Activated CD4-positive, alpha-beta memory T cell treated with anti-CD3 and anti-CD28 coated beads, Interleukin-2, amount 10 ng/mL, durations not matched to agents 7 days and 5 days (primary cell): ENCODE data around the gene CPSF4. TPM values are rescaled to one million over a fixed set of nuclear protein-coding genes. Genes with fewer than 3 reads are reported as not detected.
"Not testable (repeated sequence)": the region's sequence is repeated elsewhere in the genome, so short reads cannot be mapped to it uniquely, and the experiment has no call there.

Experiments
- CTCF ChIA-PET: fragments of 350-600 bp; sonication (Branson Sonifier 250); formaldehyde crosslinking; loops from one replicate; lab custom pipeline; 2021; ENCODE audit warnings: antibody characterized with exemption, inconsistent platforms; lab: Charles Lee
- POLR2A ChIA-PET: fragments of 350-600 bp; sonication (Branson Sonifier 250); formaldehyde crosslinking; loops from one replicate; lab custom pipeline; 2021; ENCODE audit warnings: antibody characterized with exemption; lab: Charles Lee
- DNase-seq: peaks from one replicate; pipeline ENCODE4 v3.0.0-alpha.2; 2020
- H3K27ac Mint-ChIP-seq: one replicate; pipeline ENCODE4 v1.8.0; 2021; ENCODE audit warnings: mild to moderate bottlenecking, mixed read lengths
- H3K27me3 Mint-ChIP-seq: one replicate; pipeline ENCODE4 v1.8.0; 2021; ENCODE audit warnings: mixed read lengths
- H3K36me3 Mint-ChIP-seq: one replicate; pipeline ENCODE4 v1.8.0; 2021; ENCODE audit warnings: low read depth, mixed read lengths
- H3K4me1 Mint-ChIP-seq: one replicate; pipeline ENCODE4 v1.8.0; 2021; ENCODE audit warnings: mixed read lengths
- H3K4me3 Mint-ChIP-seq: one replicate; pipeline ENCODE4 v1.8.0; 2021; ENCODE audit warnings: mild to moderate bottlenecking, mixed read lengths
- H3K9me3 Mint-ChIP-seq: one replicate; pipeline ENCODE4 v1.8.0; 2021; ENCODE audit warnings: mixed read lengths
- total RNA-seq, 2 experiments: library from RNA; stranded (reverse); gene quantifications; one replicate each; pipeline ENCODE4 v1.2.3, GENCODE V29; 2021

Gene CPSF4
- total RNA-seq, 2 experiments from 2014 or later: 64.1 to 66.2 TPM

GRCh38 chr7:99501236-99501635, 62.5 kb downstream of the CPSF4 start:
- not testable (repeated sequence) for H3K27me3 Mint-ChIP-seq
- POLR2A ChIA-PET: interaction anchor here (2.0 to 4.1 kb wide), 8 partner anchors 25 to 123 kb away, joined by 10 to 79 read pairs (median 20); partner anchors contain the start of genes ATP5MF, BUD31, CPSF4 and FAM200A
- H3K36me3 Mint-ChIP-seq: peaks cover 45% of the 10 kb centered on the region

GRCh38 chr7:99504281-99504602, 65.5 kb downstream of the CPSF4 start:
- H3K27me3 Mint-ChIP-seq: no peaks in the 10 kb centered on the region
- H3K36me3 Mint-ChIP-seq: peaks cover 29% of the 10 kb centered on the region
- H3K27ac Mint-ChIP-seq: peak overlapping the region; percentile 96
- POLR2A ChIA-PET: interaction anchor here (0.9 to 6.3 kb wide), 14 partner anchors 10 to 597 kb away, joined by 3 to 70 read pairs (median 8); partner anchors contain the start of genes AP4M1, BUD31, FAM200A and MCM7
- peaks cover 32% of the 10 kb centered on the region for H3K4me1 Mint-ChIP-seq
- CTCF ChIA-PET: interaction anchor here (0.9 to 1.5 kb wide), 3 partner anchors 11 to 113 kb away, joined by 3 to 7 read pairs (median 4); partner anchors contain the start of genes ZNF655 and ZSCAN25
- H3K4me3 Mint-ChIP-seq: peak overlapping the region; percentile 88
- DNase-seq: no peak
- no peaks in the 10 kb centered on the region for H3K9me3 Mint-ChIP-seq

More at GRCh38 chr7:99501236-99501635, 62.5 kb downstream of the CPSF4 start:
- CTCF ChIA-PET: interaction anchor here (0.6 to 1.9 kb wide), 2 partner anchors 30 to 172 kb away, joined by 3 to 7 read pairs; no protein-coding TSS in a partner anchor
- H3K4me3 Mint-ChIP-seq: peak overlapping the region; percentile 92
- DNase-seq, H3K9me3 Mint-ChIP-seq: not testable (repeated sequence)
- H3K27ac Mint-ChIP-seq: peak overlapping the region; percentile 98
- peaks cover 34% of the 10 kb centered on the region for H3K4me1 Mint-ChIP-seq

- Mint-ChIP-seq H3K27me3 (no peaks in the 10 kb centered on the region), H3K9me3 (no peaks in the 10 kb centered on the region), H3K4me1 (peaks cover 33% of the 10 kb centered on the region), H3K36me3 (peaks cover 24% of the 10 kb centered on the region), H3K27ac (peak within 1 kb of the TSS; percentile 96), H3K4me3 (peak within 1 kb of the TSS; percentile 88)
- ChIA-PET CTCF (interaction anchor here (0.9 to 1.5 kb wide), 3 partner anchors 10 to 112 kb away, joined by 3 to 7 read pairs (median 4); partner anchors contain the start of genes ZNF655 and ZSCAN25), POLR2A (interaction anchor here (0.8 to 6.3 kb wide), 17 partner anchors 9 to 597 kb away, joined by 3 to 70 read pairs (median 6); partner anchors contain the start of genes AP4M1, BUD31, FAM200A and MCM7)
- DNase-seq: peak; percentile 97
These were observed 66.0 kb downstream of the CPSF4 start, which contains the start of gene ZKSCAN5 for GRCh38 chr7:99504603-99505323. ZKSCAN5 (plus strand) TSS chr7:99504662; CDS start chr7:99506045, 1,383 bp downstream.

- no peaks in the 10 kb centered on the region for H3K9me3 Mint-ChIP-seq
- H3K4me3 Mint-ChIP-seq: peak overlapping the region; percentile 88
- no peak for DNase-seq
- ChIA-PET CTCF (interaction anchor here (1.0 to 1.5 kb wide), 2 partner anchors 10 to 53 kb away, joined by 4 to 7 read pairs; partner anchors contain the start of gene ZNF655), POLR2A (interaction anchor here (0.8 to 6.3 kb wide), 15 partner anchors 9 to 596 kb away, joined by 3 to 70 read pairs (median 5); partner anchors contain the start of genes AP4M1, FAM200A, MCM7 and ZNF655)
- H3K27me3 Mint-ChIP-seq: no peaks in the 10 kb centered on the region
- H3K27ac Mint-ChIP-seq: peak overlapping the region; percentile 96
- peaks cover 34% of the 10 kb centered on the region for H3K4me1 Mint-ChIP-seq
- H3K36me3 Mint-ChIP-seq: peaks cover 20% of the 10 kb centered on the region
These were observed 66.5 kb downstream of the CPSF4 start for GRCh38 chr7:99505324-99505662.

Other genes with a start within 250 kb of the CPSF4 start
- not detected for gene KPNA7, start 230.8 kb upstream of the CPSF4 start, total RNA-seq
- not detected for gene MYH16, start 166.1 kb upstream of the CPSF4 start, total RNA-seq
- 10 to 100 TPM; 63.8 to 68.9 TPM for gene ARPC1A, start 113.0 kb upstream of the CPSF4 start, total RNA-seq
- gene ARPC1B, start 64.2 kb upstream of the CPSF4 start, total RNA-seq: 100 to 1,000 TPM; 396 to 397 TPM
- gene PDAP1, start 30.3 kb upstream of the CPSF4 start, total RNA-seq: 100 to 1,000 TPM in 1 of 2 experiments, 10 to 100 TPM in 1; 93.8 to 103 TPM
- 100 to 1,000 TPM; 104 to 106 TPM for gene BUD31, start 30.0 kb upstream of the CPSF4 start, total RNA-seq
- 1 to 10 TPM; 6.6 to 7.5 TPM for gene PTCD1, start 145 bp upstream of the CPSF4 start, total RNA-seq
- gene ATP5MF, start 27.2 kb downstream of the CPSF4 start, total RNA-seq: 100 to 1,000 TPM; 354 to 390 TPM
- 10 to 100 TPM; 19.4 to 21.8 TPM for gene ZNF789, start 33.9 kb downstream of the CPSF4 start, total RNA-seq
- 10 to 100 TPM; 64.4 to 65.3 TPM for gene ZNF394, start 61.3 kb downstream of the CPSF4 start, total RNA-seq
- 10 to 100 TPM; 12.0 to 12.2 TPM for gene ZKSCAN5, start 65.7 kb downstream of the CPSF4 start, total RNA-seq
- 1 to 10 TPM; 5.0 to 5.1 TPM for gene FAM200A, start 113.2 kb downstream of the CPSF4 start, total RNA-seq
- 100 to 1,000 TPM; 102 to 103 TPM for gene ZNF655, start 119.7 kb downstream of the CPSF4 start, total RNA-seq
- 1 to 10 TPM; 1.3 to 1.9 TPM for gene TMEM225B, start 159.3 kb downstream of the CPSF4 start, total RNA-seq
- 10 to 100 TPM; 27.7 TPM for gene ZSCAN25, start 178.0 kb downstream of the CPSF4 start, total RNA-seq
- gene CYP3A5, start 241.1 kb downstream of the CPSF4 start, total RNA-seq: not detected